Bronchial epithelial cell (primary cell): ENCODE data around the gene GPR135. TPM values are rescaled to one million over a fixed set of nuclear protein-coding genes. Genes with fewer than 3 reads are reported as not detected.
A peak's percentile ranks its signal among the peaks of the same experiment; 100 is the strongest.

Experiments used
- DNase-seq: peaks from one replicate; pipeline ENCODE4 v3.0.0-alpha.2; 2010; ENCODE audit warnings: low read depth
- FAIRE-seq: peaks from 2 replicates; lab custom pipeline; 2011; peaks lifted over from hg19 to GRCh38; lab: Jason Lieb, UNC
- H3K27me3 ChIP-seq: 2 replicates; pipeline ENCODE4 v1.5.1; 2011; ENCODE audit warnings: low read length; ENCODE audit not compliant: control insufficient read depth, insufficient read depth
- H3K36me3 ChIP-seq: 2 replicates; pipeline ENCODE4 v1.5.1; 2011; ENCODE audit warnings: low read length; ENCODE audit not compliant: control insufficient read depth, insufficient read depth
- H3K4me3 ChIP-seq: 2 replicates; pipeline ENCODE4 v1.5.1; 2011; ENCODE audit warnings: mild to moderate bottlenecking, low read depth, low read length, control low read depth
- CTCF ChIP-seq: IDR thresholded peaks from 2 replicates; pipeline ENCODE4 v1.5.1; 2011; ENCODE audit warnings: mild to moderate bottlenecking, moderate library complexity, low read length, control low read depth, inconsistent platforms; ENCODE audit not compliant: insufficient read depth, severe bottlenecking
- total RNA-seq: library from RNA; depleted of rRNA; stranded (reverse); fragments of >200 nt; gene quantifications from 2 replicates; pipeline ENCODE4 v1.2.1, GENCODE V29; 2014

Gene GPR135, protein sequence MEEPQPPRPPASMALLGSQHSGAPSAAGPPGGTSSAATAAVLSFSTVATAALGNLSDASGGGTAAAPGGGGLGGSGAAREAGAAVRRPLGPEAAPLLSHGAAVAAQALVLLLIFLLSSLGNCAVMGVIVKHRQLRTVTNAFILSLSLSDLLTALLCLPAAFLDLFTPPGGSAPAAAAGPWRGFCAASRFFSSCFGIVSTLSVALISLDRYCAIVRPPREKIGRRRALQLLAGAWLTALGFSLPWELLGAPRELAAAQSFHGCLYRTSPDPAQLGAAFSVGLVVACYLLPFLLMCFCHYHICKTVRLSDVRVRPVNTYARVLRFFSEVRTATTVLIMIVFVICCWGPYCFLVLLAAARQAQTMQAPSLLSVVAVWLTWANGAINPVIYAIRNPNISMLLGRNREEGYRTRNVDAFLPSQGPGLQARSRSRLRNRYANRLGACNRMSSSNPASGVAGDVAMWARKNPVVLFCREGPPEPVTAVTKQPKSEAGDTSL
- 0.26 and 0.64 TPM in 2 replicates for total RNA-seq

DNA sequence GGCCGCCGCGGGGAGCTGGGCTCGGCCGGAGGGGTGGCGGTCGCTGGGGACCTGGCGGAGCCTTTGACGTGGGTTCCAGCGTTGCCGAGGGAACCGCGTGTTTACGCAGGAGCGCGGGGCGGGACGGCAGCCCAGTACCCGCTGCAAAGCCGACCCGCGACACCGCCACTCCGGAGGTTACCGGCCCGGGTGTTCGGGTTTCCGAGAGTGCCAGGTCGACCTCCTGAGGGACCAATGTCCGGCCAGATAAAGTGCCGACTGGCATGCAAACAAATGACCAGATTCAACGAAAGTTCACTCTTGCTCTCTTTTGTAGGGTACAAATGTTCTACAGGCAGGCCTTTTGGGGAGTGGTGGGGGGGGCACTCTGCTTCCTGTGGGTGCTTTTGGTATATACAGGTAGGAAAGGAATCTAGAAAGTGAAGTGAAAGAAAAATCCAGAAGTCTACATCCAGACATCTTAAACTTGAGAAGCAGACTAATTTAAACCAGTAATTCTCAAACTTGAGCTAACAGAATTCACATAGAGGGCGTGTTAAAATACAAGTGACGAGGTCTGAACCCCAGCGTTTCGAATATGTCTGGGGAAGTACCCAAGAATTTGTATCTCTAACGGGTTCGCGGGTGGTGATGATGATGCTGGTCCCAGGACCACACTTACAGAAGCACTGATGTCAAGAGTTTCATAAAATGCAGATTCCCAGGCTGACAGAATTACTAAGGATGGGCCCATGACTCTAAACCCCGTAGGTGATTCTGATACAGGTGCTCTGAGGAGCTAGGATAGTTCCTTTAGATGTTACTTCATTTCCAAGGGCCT lies at the start of gene GPR135:
Gene GPR135, minus strand, starts transcription at position 65 of the 820 bp plus-strand sequence. CDS start 154 bp downstream, outside the sequence.
- FAIRE-seq (no peak), DNase-seq (no peak)
- Histone ChIP-seq H3K27me3 (no peaks in the 10 kb centered on the region), H3K4me3 (peak within 1 kb of the TSS; percentile 45), H3K36me3 (peaks cover 1% of the 10 kb centered on the region)
- no peak for TF ChIP-seq CTCF

DNA sequence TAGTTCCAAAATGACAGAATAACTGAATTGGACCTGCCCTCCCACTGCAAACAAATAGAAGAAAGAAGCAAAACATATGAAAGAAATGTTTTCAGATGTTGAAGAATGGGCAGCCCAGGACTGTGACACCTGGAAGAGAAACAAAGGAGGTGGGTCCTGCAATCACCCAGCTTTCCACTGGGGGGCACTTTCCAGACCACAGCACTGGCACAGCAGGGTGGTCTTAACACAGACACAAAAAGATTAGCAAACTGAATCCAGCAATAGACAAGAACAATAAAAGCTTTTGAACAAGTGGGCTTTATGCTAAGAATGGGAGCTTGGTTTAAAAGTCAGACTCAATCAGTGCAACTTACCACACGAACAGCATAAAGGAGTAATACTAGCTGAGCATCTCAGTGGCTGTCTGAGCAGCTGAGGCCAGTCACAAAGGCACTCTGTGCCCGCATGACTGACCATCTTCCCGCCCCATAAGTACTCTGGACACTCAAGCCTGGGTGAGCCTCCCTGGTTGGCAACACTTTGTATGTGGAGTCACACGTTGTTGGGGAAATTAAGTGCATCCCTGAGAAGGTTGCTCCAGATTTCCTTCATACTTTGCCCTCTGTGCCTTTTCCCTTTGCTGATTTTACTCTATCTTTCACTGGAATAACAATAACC lies 46.9 kb upstream of the GPR135 start:
- no peaks in the 10 kb centered on the region for H3K27me3 ChIP-seq
- peak; percentile 29 for TF ChIP-seq CTCF
- no peaks in the 10 kb centered on the region for H3K36me3 ChIP-seq
- no peak overlapping the region for H3K4me3 ChIP-seq
- DNase-seq (peak; percentile 5), FAIRE-seq (no peak)

DNA sequence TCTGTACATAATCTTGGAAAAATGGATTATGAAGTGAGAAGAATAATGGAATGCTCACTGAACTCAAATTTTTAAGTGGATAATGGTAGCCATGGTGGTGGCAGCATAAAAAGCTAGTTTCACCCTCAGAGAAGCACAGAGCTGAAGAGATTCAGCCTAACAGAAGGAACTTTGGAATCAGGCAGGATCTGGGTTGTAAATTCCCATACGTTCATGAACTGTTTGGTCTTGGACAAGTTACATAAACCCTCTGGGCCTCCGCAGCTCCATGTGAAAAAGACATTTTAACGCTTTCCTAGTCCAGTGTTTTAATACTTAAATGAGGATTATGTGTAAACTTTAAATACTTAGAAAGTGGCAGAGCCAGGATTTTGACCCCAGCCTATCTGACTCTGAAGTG lies 45.8 kb upstream of the GPR135 start:
- no peak for TF ChIP-seq CTCF
- DNase-seq (no peak), FAIRE-seq (no peak)
- Histone ChIP-seq H3K27me3 (no peaks in the 10 kb centered on the region), H3K36me3 (no peaks in the 10 kb centered on the region), H3K4me3 (no peak overlapping the region)

- H3K27me3 ChIP-seq = no peaks in the 10 kb centered on the region
- no peak for FAIRE-seq
- no peak overlapping the region for H3K4me3 ChIP-seq
- no peak for DNase-seq
- no peak for TF ChIP-seq CTCF
- H3K36me3 ChIP-seq = no peaks in the 10 kb centered on the region
Observed at GRCh38 chr14:59510001-59510400, 44.8 kb upstream of the GPR135 start.

DNA sequence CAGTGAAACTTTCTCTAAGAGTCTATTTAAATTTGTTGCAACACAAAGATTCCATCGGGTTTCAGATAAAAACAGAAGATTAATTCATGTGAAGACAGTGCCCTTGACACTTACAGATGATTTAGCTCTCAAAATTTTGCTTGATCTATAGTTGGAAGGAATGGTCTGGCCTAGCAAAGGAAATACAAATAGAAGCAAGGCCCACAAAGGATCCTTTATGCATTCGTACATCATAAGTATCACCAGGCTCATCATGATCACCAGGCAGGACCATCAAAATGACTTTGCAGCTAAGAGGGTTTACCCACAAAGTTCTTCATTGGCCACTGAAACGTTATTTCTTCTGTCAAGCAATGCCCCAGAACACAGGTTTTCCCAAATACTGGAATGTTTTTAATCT lies 43.9 kb upstream of the GPR135 start:
- FAIRE-seq = no peak
- Histone ChIP-seq H3K4me3 (no peak overlapping the region), H3K36me3 (no peaks in the 10 kb centered on the region), H3K27me3 (no peaks in the 10 kb centered on the region)
- no peak for DNase-seq
- TF ChIP-seq CTCF = no peak
